Tibial nerve (tissue), 4 donors: ENCODE data around the gene HDAC5.

ENCODE experiments used
- CTCF ChIP-seq, 5 experiments: fragments of 200-600 bp in 3 of 5; fragments of 450-650 bp in 2 of 5; sonication (generic) in 3 of 5; IDR thresholded peaks; one replicate each; pipeline ENCODE4 v1.5.1; 2016 to 2019; ENCODE audit warnings: antibody characterized with exemption in 5 of 5, mild to moderate bottlenecking in 3 of 5, moderate library complexity in 2 of 5
- EP300 ChIP-seq, 2 donors: sonication (generic); formaldehyde crosslinking; IDR thresholded peaks; one replicate each; pipeline ENCODE4 v1.6.1; 2017; ENCODE audit warnings: antibody characterized with exemption in 2 of 2, mild to moderate bottlenecking in 1 of 2
- POLR2A ChIP-seq, 2 donors: fragments of 450-650 bp; IDR thresholded peaks; one replicate each; pipeline ENCODE4 v1.6.1; 2017; ENCODE audit warnings: antibody characterized with exemption in 2 of 2, mild to moderate bottlenecking in 2 of 2, moderate library complexity in 2 of 2

- TF ChIP-seq CTCF (IDR thresholded peaks at IDR 0.05), result no peak
- TF ChIP-seq EP300 (IDR thresholded peaks at IDR 0.05), result no peak
- no peak for TF ChIP-seq POLR2A (IDR thresholded peaks at IDR 0.05)
These were observed 47.2 kb upstream of the HDAC5 start, which contains the start of gene ASB16 for GRCh38 chr17:44170499-44171201.
